ENCODE data around the gene GSTA4. TPM values are rescaled to one million over a fixed set of nuclear protein-coding genes. Genes with fewer than 3 reads are reported as not detected.

GSTA4 gene
- total RNA-seq, 1 donor from 2014 or later, result 10.9 TPM

- Mint-ChIP-seq H3K27ac (ENCODE audit: unreplicated experiment) (peak overlapping the region; percentile 13), H3K36me3 (ENCODE audit: low read depth, unreplicated experiment) (peaks cover 10% of the 10 kb centered on the region), H3K4me3 (ENCODE audit: unreplicated experiment) (no peak overlapping the region), H3K27me3 (ENCODE audit: low read depth, unreplicated experiment) (no peaks in the 10 kb centered on the region), H3K4me1 (ENCODE audit: low read depth, unreplicated experiment) (peaks cover 28% of the 10 kb centered on the region), H3K9me3 (ENCODE audit: unreplicated experiment) (no peaks in the 10 kb centered on the region)
- H3K4me3 ChIP-seq (ENCODE audit: insufficient read depth, low read depth, low read length), result no peak overlapping the region
- FAIRE-seq (no peak), DNase-seq (ENCODE audit: low read depth) (peak; percentile 68)
- no peaks in the 10 kb centered on the region for H3K27me3 ChIP-seq (ENCODE audit: insufficient read depth, low read length)
- no peak overlapping the region for H3K4me2 ChIP-seq (ENCODE audit: low read length)
- H3K9me3 ChIP-seq (ENCODE audit: insufficient read depth, low read depth, low read length), result no peaks in the 10 kb centered on the region
- H3K79me2 ChIP-seq (ENCODE audit: insufficient read depth, low read length), result no peaks in the 10 kb centered on the region
- H3K4me1 ChIP-seq (ENCODE audit: insufficient read depth, low read length), result no peaks in the 10 kb centered on the region
- no peaks in the 10 kb centered on the region for H4K20me1 ChIP-seq (ENCODE audit: insufficient read depth, low read length)
- TF ChIP-seq EZH2 (IDR thresholded peaks at IDR 0.05; ENCODE audit: insufficient read depth, low read length), result no peak
- TF ChIP-seq, protein P1, sequence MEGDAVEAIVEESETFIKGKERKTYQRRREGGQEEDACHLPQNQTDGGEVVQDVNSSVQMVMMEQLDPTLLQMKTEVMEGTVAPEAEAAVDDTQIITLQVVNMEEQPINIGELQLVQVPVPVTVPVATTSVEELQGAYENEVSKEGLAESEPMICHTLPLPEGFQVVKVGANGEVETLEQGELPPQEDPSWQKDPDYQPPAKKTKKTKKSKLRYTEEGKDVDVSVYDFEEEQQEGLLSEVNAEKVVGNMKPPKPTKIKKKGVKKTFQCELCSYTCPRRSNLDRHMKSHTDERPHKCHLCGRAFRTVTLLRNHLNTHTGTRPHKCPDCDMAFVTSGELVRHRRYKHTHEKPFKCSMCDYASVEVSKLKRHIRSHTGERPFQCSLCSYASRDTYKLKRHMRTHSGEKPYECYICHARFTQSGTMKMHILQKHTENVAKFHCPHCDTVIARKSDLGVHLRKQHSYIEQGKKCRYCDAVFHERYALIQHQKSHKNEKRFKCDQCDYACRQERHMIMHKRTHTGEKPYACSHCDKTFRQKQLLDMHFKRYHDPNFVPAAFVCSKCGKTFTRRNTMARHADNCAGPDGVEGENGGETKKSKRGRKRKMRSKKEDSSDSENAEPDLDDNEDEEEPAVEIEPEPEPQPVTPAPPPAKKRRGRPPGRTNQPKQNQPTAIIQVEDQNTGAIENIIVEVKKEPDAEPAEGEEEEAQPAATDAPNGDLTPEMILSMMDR (IDR thresholded peaks at IDR 0.05; ENCODE audit: insufficient read depth, low read depth, low read length), result no peak
- no peak overlapping the region for H3K9ac ChIP-seq (ENCODE audit: low read length)
- no peak overlapping the region for H2AFZ ChIP-seq (ENCODE audit: low read depth, low read length)
- peaks cover 20% of the 10 kb centered on the region for H3K36me3 ChIP-seq (ENCODE audit: insufficient read depth, low read length)
- H3K27ac ChIP-seq (ENCODE audit: low read depth, low read length), result no peak overlapping the region
Observed at GRCh38 chr6:53033764-53034163, 38.7 kb upstream of the GSTA4 start.

- Histone ChIP-seq H3K4me1 (ENCODE audit: insufficient read depth, low read length) (no peaks in the 10 kb centered on the region), H3K79me2 (ENCODE audit: insufficient read depth, low read length) (no peaks in the 10 kb centered on the region), H4K20me1 (ENCODE audit: insufficient read depth, low read length) (no peaks in the 10 kb centered on the region), H3K4me3 (ENCODE audit: insufficient read depth, low read depth, low read length) (no peak overlapping the region), H3K36me3 (ENCODE audit: insufficient read depth, low read length) (peaks cover 26% of the 10 kb centered on the region), H3K9ac (ENCODE audit: low read length) (no peak overlapping the region), H3K4me2 (ENCODE audit: low read length) (no peak overlapping the region), H3K27me3 (ENCODE audit: insufficient read depth, low read length) (no peaks in the 10 kb centered on the region), H2AFZ (ENCODE audit: low read depth, low read length) (no peak overlapping the region), H3K27ac (ENCODE audit: low read depth, low read length) (no peak overlapping the region), H3K9me3 (ENCODE audit: insufficient read depth, low read depth, low read length) (no peaks in the 10 kb centered on the region)
- no peak overlapping the region for H3K4me3 Mint-ChIP-seq (ENCODE audit: unreplicated experiment)
- TF ChIP-seq EZH2 (IDR thresholded peaks at IDR 0.05; ENCODE audit: insufficient read depth, low read length), result no peak
- TF ChIP-seq, protein P1 (IDR thresholded peaks at IDR 0.05; ENCODE audit: insufficient read depth, low read depth, low read length), result no peak
- H3K27ac Mint-ChIP-seq (ENCODE audit: unreplicated experiment), result peak overlapping the region; percentile 20
- peaks cover 25% of the 10 kb centered on the region for H3K4me1 Mint-ChIP-seq (ENCODE audit: low read depth, unreplicated experiment)
- peaks cover 10% of the 10 kb centered on the region for H3K36me3 Mint-ChIP-seq (ENCODE audit: low read depth, unreplicated experiment)
- no peaks in the 10 kb centered on the region for H3K9me3 Mint-ChIP-seq (ENCODE audit: unreplicated experiment)
- DNase-seq (ENCODE audit: low read depth) (peak; percentile 48), FAIRE-seq (no peak)
- no peaks in the 10 kb centered on the region for H3K27me3 Mint-ChIP-seq (ENCODE audit: low read depth, unreplicated experiment)
Observed at GRCh38 chr6:53032849-53033248, 37.8 kb upstream of the GSTA4 start.

DNA sequence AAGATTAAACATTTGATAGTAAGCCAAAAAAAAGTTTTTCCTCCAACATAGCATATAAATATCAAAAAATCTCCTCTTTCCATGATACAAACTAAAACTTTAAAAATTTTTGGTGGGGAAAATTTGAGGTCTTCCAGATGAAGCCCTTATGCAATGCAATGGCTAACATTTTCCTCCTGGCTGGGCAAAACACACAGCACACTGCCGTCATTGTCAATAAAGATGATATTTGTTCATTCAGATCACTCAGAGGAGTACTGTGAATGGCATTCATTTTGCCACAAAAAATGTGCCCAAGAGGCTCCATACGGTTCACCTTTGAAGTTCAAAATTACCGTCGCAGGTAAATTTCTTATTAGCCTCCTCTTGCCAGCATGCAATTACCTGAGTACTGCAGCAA is 36.2 kb upstream of the GSTA4 start:
- no peaks in the 10 kb centered on the region for H3K9me3 Mint-ChIP-seq (ENCODE audit: unreplicated experiment)
- no peaks in the 10 kb centered on the region for H3K27me3 ChIP-seq (ENCODE audit: insufficient read depth, low read length)
- TF ChIP-seq EZH2 (IDR thresholded peaks at IDR 0.05; ENCODE audit: insufficient read depth, low read length), result no peak
- TF ChIP-seq, protein P1 (IDR thresholded peaks at IDR 0.05; ENCODE audit: insufficient read depth, low read depth, low read length), result no peak
- FAIRE-seq, result no peak
- H2AFZ ChIP-seq (ENCODE audit: low read depth, low read length), result no peak overlapping the region
- H3K4me1 Mint-ChIP-seq (ENCODE audit: low read depth, unreplicated experiment), result peaks cover 25% of the 10 kb centered on the region
- no peak overlapping the region for H3K27ac Mint-ChIP-seq (ENCODE audit: unreplicated experiment)
- no peak overlapping the region for H3K4me2 ChIP-seq (ENCODE audit: low read length)
- no peak for DNase-seq (ENCODE audit: low read depth)
- H3K4me1 ChIP-seq (ENCODE audit: insufficient read depth, low read length), result no peaks in the 10 kb centered on the region
- no peaks in the 10 kb centered on the region for H3K79me2 ChIP-seq (ENCODE audit: insufficient read depth, low read length)
- no peaks in the 10 kb centered on the region for H3K9me3 ChIP-seq (ENCODE audit: insufficient read depth, low read depth, low read length)
- no peak overlapping the region for H3K27ac ChIP-seq (ENCODE audit: low read depth, low read length)
- H3K36me3 ChIP-seq (ENCODE audit: insufficient read depth, low read length), result peaks cover 29% of the 10 kb centered on the region
- peaks cover 13% of the 10 kb centered on the region for H3K36me3 Mint-ChIP-seq (ENCODE audit: low read depth, unreplicated experiment)
- H3K27me3 Mint-ChIP-seq (ENCODE audit: low read depth, unreplicated experiment), result no peaks in the 10 kb centered on the region
- H3K4me3 Mint-ChIP-seq (ENCODE audit: unreplicated experiment), result no peak overlapping the region
- H4K20me1 ChIP-seq (ENCODE audit: insufficient read depth, low read length), result no peaks in the 10 kb centered on the region
- H3K9ac ChIP-seq (ENCODE audit: low read length), result no peak overlapping the region
- H3K4me3 ChIP-seq (ENCODE audit: insufficient read depth, low read depth, low read length), result no peak overlapping the region

All from astrocyte (in vitro differentiated cells and primary cell).